Lower leg skin (tissue), 3 donors: ENCODE results near the gene GNAI2.

ENCODE experiments used
- CTCF ChIP-seq, 3 donors: fragments of 450-650 bp; IDR thresholded peaks; one replicate each; pipeline ENCODE4 v1.5.1; 2016; ENCODE audit warnings: antibody characterized with exemption in 3 of 3, mild to moderate bottlenecking in 3 of 3, moderate library complexity in 2 of 3
- POLR2A ChIP-seq, 2 donors: fragments of 450-650 bp; IDR thresholded peaks; one replicate each; pipeline ENCODE4 v1.6.1; 2016 to 2017; ENCODE audit warnings: antibody characterized with exemption in 2 of 2, mild to moderate bottlenecking in 1 of 2, moderate library complexity in 1 of 2

- TF ChIP-seq CTCF (IDR thresholded peaks at IDR 0.05) (no peak), POLR2A (IDR thresholded peaks at IDR 0.05) (no peak)
Observed at GRCh38 chr3:50242851-50243542, 7.0 kb downstream of the GNAI2 start.
